ENCODE measurements around the gene OBSL1.

GRCh38 chr2:219573166-219573565 lies 1.8 kb upstream of the OBSL1 start:
- no peak for TF ChIP-seq POLR2AphosphoS5 (IDR thresholded peaks at IDR 0.05)
- no peak for TF ChIP-seq CTCF (IDR thresholded peaks at IDR 0.05)
- TF ChIP-seq POLR2A (IDR thresholded peaks at IDR 0.05), result no peak
- no peak for TF ChIP-seq EP300 (IDR thresholded peaks at IDR 0.05)

Measured in suprapubic skin (tissue), 4 donors.